Measurements from ENCODE around the gene DCUN1D3.
A peak's percentile ranks its signal among the peaks of the same experiment; 100 is the strongest.
"Not testable (repeated sequence)": the region's sequence is repeated elsewhere in the genome, so short reads cannot be mapped to it uniquely, and the experiment has no call there.

The DCUN1D3 gene

DNA sequence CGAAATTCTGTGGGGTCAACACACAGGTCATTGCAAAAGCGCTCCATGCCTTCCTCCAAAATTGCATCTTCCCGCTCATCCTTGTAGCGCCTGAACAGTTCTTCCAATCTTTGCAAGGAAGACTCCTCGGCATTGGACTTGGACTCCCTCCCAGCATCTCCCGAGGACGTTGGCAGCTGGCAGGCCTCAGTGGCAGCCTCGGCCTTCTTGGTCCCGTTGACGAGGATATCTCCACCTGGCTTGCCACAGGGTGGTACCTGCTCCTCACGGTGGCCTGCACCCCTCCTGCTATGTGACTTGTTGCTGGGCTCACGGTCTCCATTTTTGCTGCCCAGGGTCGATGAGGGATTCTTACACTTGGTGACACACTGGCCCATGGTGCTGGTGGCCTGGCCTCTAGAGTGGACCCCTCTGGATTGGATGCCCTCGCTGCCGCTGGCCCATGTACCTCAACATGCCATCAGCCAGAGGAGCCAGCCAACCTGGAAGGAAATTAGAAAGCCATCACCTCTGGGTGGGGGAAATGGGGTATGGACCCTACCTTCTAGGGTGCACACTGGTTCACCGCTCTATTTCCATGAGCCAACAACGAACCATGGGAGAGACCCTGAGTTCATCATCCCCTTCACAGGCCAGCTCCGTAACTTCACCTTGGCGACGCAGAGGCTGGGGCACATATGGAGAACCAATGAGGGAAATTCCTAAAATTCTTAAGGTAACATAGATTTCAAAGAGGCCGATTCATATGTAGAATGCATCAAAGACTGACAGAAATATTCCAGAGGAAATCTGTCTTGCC, 37.8 kb downstream of the DCUN1D3 start:
- DNase-seq (ENCODE audit: low read depth): no peak

DNA sequence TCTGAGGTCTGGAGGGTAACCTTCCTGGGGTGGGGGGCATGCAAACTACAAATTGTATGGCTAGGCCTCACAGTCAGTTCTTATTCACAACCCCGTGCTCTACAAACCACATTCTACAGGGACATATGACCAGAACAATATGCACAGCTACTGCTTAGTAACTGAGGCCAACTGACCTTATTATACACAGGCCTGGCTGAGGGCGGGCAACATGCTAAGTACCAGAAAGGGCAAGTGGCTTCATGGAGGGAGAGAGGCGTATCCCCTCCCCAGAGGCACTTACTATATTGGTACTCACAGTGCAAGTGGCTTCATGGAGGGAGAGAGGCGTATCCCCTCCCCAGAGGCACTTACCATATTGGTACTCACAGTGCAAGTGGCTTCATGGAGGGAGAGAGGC, 39.2 kb downstream of the DCUN1D3 start:
- not testable (repeated sequence) for DNase-seq (ENCODE audit: low read depth)

DNA sequence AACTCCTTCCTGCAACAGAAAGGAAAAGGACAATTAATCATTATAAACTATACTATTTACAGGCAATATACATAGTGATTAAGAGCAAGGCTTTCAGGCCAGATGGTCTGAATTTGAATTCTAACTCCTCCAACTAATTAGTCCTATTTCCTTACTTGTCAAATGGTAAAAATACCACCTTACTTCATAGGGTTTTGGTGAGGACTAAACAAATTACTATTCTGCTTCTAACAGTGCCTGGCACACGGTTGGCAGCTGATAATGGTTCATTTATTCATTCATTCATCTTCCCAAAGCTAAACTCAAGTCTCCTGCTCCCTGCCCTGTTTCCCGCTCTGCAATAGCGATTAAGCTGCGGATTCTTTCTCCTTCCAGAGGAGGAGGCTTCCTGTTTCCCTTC, 39.8 kb downstream of the DCUN1D3 start:
- DNase-seq (ENCODE audit: low read depth): no peak

DNA sequence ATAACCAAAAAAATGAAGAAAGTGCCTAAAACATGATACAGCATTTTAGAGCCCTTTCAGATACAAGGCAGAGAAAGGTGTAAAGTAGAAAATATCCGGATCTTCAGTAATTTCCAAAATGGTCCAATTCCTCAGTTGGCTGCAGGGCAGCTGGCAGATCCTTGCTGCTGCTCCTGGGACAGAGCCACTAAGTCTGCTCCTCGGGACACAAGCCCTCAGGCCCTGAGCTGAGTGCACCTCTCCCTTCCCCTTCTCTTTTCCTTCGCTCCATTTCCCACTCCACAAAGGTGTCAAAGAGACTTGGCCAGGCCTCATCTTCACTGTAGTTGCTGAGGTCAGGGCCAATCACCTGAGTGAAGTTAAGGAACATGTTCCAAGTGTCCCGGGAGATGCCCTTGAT, 40.5 kb downstream of the DCUN1D3 start:
- DNase-seq (ENCODE audit: low read depth): no peak

DNA sequence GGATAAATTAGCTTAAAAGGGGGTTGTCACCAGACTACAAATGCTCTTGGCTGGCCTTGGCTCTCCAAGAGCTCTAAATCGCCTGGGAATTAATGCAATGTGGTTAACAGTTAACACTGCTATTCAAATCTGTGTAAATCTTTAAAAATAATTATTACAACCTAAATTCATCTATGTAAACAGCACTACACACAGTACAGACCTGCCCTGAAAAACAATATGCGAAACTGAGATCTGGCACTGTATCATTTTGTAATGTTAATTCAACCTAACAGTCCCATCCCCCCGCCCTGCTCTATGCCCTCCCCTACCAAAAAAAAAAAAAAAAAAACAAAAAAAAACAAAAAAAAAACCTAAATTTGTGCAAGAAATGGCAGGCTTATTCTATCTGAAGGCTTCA, 40.9 kb downstream of the DCUN1D3 start:
- DNase-seq (ENCODE audit: low read depth): no peak

DNA sequence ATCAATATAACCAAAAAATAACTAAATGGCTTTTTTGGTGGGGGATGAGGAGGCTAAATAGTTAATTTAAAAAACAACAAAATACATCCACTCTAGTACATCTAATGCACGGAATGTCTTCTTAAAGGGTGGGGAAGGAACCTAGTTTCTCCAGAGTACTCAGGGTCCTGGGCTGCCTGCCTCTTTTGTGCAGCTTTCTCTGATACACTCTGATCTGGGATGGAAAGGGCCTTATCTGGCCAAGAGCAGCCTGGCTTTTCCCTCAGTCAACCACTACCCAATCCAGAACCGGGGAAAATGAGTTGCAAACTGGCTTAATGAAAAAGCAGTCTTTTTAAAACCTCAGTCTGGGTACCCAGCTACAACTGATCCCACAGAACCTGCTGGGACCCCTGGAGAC, 42.9 kb downstream of the DCUN1D3 start:
- no peak for DNase-seq (ENCODE audit: low read depth)

DNA sequence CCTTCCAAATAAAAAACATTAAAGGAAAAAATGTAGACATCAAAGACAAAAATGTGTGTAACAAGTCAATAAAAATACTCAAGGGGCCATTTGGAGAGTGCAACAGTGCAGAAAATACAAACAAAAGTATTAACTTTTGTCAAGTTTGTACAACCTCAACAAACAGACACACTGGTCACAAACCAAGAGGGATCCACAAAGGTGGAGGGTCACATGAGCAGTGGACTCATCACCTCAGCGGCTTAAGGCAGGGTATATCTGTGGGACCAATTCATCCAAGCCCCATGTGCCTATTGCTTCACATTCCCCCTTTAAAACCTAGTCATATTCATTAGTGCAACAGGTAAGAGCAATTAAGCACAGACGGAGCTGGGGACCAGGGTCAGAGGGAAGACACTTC, 45.2 kb downstream of the DCUN1D3 start:
- DNase-seq (ENCODE audit: low read depth): no peak

DNA sequence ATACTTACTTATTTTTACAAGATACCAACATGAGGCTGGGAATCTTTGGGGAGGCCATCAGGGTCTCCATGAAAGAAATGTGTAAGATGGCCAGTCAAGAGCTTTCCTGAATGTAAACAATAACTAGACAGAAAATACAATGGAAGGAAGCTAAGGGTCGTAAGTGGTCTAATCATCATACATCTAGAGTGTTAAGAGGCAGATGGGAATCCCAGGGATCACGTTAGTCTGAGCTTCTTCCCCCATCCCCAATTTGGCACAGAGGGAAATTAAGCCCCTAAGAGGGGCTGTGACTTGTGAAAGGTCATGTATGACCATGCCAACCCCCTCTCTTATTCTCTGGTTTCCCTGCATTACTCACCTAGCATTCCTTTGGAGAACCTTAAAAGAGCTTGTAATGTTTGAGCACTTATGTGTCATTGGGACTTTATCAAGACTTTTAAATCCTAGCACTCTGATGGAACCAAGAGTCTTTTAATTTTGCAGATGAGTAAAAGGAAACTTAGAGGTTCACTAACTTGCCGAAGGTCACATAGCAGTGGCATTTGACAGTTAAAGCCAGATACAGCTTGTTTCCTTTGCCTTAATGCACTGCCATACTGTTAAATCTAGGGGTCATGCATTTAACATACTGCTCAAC, 46.1 kb downstream of the DCUN1D3 start:
- no peak for DNase-seq (ENCODE audit: low read depth)

DNA sequence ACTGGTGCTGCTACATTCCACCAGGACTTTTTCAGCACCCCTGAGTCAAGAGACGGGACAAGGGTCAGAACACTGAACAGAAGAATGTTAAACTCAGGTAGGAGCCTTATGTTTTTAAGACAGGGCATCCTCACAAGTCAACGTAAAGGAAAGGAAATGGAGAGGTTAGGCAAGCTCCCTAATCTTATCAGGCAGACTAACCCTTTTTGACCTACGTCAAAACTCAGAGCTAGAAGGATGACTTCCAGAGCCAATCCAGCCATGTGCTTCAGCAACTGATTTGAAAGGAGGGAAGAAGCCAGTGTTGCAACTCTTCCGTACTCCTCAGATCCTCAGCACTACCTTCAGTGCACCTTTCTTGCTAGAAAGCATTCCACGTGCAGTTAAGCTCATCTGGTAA, 47.0 kb downstream of the DCUN1D3 start:
- no peak for DNase-seq (ENCODE audit: low read depth)

DNA sequence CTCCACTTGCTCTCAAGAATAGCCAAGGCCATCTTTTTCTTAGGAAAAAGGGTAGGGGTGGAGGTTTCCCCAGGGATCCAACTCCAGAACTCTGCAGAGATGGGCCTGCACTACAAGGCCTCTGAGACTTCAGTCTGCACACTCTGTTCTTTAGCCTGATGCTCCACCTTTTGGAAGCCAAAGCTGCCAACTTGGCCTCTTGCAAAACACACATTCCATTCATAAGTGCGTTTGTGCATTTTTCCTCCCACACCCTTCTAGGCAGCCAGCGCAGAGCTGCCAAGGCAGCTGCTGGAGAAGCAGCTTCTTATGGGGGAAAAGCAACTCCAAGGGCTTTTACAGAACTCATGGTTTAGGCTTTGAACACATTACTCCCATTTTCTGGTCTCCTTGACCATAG, 48.6 kb downstream of the DCUN1D3 start:
- no peak for DNase-seq (ENCODE audit: low read depth)

DNA sequence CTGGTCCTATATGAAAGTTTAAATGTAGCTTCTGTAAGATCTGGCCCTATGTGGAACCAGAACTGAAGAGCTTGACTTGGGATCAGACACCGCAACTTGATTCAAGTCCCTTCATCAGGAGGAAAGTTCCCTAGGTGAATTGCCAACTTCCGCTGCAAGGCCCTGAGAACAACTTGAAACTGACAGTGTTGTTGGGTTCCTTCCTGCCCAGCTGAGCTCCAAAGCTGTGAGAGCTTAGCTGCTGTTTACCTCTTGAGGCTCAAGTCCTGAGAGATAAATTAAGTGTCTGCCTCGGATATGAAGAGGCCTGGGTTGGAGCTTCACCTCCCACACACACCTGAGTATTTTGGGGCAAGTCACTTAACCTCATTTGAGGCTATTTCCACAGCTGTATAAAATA, 49.2 kb downstream of the DCUN1D3 start:
- no peak for DNase-seq (ENCODE audit: low read depth)

DNA sequence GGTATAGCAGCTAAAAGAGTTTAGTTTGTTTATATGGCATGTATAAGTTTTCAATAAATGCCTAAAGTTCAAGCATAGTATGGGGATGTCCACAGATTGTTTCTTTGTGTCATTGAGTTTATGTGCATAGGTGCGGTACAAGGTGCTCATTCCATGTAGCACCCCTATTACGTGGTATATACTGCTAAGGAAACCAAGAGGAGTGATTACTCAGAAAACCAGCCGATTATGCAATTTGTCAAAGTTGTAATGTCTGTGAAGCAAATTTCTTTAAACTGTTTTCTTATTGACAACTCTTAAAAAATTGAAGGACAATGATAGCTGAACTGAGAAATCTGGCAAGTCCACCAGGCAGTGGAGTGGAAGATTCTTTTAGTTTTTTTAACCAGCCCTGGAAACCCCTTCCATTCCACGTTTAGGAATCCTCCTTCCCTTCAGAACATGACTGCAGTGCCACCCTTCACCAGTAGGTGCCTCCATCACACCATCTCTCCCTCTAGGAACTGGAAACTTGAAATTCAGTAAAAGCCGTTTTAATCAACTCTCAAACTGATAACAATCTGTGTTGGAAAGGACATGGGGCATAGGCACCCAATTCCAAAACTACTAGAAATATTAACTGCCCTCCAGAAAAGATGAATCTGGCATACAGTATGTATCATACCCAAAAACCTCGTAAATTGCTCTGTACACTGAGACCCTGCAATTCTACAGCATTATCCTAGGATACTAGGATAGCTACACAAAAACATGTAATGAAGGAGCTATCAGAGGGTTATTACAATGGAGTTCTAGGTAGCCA, 50.4 kb downstream of the DCUN1D3 start:
- peak; percentile 48 for DNase-seq (ENCODE audit: low read depth)

DNA sequence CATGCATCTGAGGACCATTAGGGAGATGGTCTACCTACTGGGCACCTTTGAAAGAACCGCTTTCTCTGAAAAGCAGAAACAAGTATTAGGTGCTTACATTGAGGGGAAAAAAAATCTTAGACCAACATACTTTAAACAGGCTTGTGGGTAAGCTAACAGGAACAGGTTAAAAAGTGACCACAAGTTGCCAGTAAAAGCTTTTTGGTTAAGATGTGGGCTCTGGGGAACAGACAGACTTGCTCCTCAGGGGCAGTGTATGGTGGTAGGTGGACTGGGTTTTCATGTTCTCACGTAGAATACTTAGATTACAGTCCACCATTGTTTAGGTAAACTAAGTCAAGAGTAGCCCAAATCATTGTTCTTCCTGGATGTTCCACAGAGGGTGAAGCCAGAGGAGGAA, 52.6 kb downstream of the DCUN1D3 start:
- DNase-seq (ENCODE audit: low read depth): no peak

DNA sequence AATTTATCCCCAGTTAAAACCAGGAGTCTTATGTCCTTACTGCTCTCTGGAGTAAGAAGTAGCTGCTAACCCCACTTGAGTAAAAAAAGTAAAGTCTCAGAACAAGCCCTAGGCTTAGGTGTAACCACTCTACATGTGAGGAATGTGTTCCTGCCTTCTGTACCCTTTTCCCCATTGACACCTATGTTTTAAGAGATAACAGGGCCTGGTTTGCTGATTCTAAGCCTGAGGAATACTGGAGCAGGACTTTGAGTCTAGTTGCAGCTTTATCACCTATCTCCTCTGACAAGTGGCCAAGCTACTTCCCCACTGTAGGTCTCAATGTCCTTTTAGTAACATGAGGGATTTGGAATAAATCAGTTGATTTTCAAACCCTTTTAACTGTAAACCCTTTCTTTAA, 53.6 kb downstream of the DCUN1D3 start:
- DNase-seq (ENCODE audit: low read depth): no peak

DNA sequence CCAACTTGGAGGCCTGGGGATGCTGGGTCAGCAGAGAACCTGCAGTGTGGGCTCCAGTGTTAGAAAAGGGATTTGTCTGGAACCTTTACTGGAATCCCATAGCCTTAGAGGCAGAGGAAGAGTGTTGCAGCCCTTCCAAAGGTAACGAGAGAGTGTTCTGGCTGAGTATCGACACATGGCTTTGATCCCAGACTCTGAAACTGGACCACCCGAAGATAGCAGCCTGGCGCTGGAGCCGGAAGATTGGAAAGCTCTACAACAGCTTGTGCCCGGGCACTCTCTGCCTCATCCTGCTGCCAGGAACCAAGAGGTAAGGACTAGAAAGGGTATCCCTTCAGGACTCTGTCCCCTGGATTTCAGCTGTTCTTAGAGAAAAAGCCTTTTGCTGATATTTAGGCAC, 54.1 kb downstream of the DCUN1D3 start:
- no peak for DNase-seq (ENCODE audit: low read depth)

DNA sequence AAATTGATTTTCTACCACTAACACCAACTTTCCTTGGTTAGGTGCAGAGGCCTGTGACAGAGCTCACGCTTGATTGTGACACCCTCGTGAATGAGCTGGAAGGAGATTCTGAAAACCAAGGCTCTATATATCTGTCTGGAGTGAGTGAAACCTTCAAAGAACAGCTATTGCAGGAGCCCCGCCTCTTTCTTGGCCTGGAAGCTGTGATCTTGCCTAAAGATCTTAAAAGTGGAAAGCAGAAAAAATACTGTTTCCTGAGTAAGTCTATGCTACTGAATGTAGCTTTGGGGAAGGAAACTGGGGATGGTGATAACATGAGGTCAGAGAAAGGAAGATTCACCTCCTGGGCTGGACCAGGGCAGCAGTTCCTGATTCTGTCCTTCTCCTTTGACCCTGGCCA, 55.6 kb downstream of the DCUN1D3 start:
- no peak for DNase-seq (ENCODE audit: low read depth)

DNA sequence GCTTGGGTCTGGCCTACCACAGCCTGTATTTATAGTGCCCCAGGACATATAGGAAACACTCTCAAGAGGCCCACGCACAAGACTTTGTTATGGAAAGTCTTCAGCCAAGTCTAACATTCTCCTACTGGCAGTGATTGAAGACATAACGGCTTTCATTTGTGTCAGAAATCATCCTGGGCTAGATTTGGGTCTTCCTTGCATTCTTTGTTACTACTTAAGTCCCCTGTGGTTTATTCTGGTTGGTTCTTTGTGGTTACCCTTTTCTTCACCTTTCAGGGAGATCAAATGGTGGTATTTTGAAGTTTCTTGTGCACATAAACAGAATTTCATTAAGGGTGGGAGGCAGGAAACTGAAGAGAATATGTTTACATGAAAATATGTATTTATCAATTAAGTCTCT, 56.1 kb downstream of the DCUN1D3 start:
- no peak for DNase-seq (ENCODE audit: low read depth)

DNA sequence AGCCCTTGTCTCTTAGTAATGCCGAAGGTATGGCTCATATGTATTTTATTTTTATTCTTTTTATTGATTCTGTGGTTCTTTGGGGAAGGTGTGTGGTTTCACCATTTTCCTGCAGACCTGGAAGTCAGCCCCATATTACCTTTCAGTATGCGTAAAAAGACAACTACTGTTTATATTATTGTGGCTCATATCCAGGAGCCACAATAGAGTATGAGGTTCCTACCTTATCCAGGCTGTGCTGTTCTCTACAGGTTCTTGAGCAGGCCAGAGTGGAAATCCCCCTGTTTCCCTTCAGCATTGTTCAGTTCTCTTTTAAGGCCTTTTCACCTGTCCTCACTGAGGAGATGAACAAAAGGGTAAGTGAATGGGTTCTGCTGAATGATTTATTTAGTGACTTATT, 60.7 kb downstream of the DCUN1D3 start:
- DNase-seq (ENCODE audit: low read depth): no peak

DNA sequence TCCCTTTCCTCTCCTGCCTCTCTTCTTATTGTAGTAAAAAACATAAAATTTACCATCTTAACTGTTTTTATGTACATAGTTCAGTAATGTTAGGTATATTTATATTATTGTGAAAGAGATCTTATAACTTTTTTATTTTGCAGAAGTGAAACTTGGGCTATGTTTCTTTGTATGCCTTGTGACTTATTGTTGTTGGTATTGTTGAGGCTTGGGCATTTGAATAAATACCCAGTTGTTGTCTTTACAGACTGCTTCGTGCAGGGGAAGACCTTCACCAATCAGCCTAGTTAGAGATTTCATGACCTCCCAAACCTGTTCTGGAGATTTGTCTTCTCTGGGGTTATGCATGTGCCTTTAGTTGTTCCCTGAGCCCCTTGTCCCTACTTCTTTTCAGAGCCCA, 61.9 kb downstream of the DCUN1D3 start:
- DNase-seq (ENCODE audit: low read depth): no peak

DNA sequence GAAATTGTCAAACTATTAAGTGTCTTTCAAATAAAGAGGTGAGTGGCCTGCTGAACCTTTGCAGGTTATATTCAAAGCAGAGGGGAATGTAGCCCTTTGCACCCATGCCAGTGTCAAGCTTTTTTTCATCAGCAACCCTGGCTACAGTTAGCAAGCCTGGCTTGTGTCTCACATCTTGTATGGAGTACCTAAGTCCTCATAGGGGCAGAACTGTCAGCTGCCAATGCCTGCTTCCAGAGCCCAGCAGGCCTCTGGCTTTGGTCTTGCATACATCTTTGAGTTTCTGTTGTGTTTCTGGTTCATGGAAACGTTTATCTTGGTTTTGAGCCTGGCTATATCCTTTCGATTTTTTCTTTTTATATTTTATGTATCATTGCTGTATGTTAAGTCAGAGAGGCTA, 67.1 kb downstream of the DCUN1D3 start:
- no peak for DNase-seq (ENCODE audit: low read depth)

DNA sequence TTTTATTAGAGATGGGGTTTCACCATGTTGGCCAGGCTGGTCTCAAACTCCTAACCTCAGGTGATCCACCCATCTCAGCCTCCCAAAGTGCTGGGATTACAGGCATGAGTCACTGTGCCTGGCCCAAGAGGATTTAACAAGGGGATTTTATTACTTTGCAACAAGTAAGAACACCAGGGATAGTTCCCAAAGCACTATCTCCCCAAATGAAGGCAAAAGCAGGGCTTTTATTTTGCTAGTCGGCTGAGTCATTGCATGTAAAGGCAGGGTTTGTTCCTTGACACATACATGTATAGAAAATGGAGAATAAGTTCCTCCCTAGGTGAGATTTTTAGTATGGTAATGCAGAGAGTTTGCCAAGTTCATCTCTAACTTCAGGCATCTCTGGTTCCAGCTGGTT, 69.8 kb downstream of the DCUN1D3 start:
- no peak for DNase-seq (ENCODE audit: low read depth)

DNA sequence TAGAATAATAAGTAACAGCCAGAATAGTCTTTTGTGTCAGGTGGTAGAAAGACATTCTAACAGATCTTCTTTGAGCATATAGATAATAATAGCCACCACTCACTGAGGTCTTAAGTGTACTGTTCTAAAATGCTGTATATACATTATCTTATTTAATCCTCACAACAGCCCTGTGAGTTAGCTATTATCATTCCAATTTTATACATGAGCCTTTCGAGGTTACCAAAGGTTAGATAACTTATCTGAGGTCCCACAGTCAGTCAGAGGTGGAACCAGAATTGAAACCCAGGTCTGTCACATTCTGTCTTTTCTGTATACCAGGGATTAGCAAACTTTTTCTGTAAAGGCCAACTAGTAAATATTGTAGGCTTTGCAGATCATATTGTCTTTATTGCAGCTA, 70.6 kb downstream of the DCUN1D3 start:
- DNase-seq (ENCODE audit: low read depth): no peak

DNA sequence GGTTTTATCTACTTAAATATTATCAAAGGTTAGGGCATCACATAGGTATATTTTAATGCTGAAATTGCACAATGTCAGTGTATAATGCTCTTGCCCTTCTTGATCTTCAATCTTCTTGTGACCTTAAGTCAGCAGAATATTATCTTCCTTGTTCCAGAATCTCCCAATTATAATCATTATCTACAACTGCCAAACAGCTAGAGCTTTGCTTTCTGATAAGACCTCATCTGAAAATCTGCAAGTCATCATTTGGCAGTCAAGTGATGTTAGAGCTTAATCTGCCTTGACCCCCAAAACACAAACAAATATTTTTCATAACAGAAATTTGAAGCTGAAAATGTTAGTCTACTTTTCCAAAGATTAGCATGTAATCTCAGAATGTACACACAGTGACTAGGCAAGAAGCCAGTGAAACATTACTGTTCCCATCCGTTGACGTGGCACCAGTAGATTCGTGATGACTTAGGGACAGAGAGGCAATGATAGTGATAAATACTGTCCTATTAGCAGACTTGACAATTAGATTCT, 74.1 kb downstream of the DCUN1D3 start:
- DNase-seq (ENCODE audit: low read depth): no peak
